Neural progenitor cell (in vitro differentiated cells): ENCODE data around the gene AKAP9.

Source experiments
- EZH2phosphoT487 ChIP-seq: fragments of 200-600 bp; sonication (generic); IDR thresholded peaks from 2 replicates; pipeline ENCODE4 v1.6.1; 2017; ENCODE audit warnings: antibody characterized with exemption
- TF ChIP-seq, protein P1 (sequence below): fragments of 200-600 bp; sonication (generic); IDR thresholded peaks from 2 replicates; pipeline ENCODE4 v1.5.1; 2017; ENCODE audit warnings: antibody characterized with exemption, mild to moderate bottlenecking

- TF ChIP-seq, protein P1, sequence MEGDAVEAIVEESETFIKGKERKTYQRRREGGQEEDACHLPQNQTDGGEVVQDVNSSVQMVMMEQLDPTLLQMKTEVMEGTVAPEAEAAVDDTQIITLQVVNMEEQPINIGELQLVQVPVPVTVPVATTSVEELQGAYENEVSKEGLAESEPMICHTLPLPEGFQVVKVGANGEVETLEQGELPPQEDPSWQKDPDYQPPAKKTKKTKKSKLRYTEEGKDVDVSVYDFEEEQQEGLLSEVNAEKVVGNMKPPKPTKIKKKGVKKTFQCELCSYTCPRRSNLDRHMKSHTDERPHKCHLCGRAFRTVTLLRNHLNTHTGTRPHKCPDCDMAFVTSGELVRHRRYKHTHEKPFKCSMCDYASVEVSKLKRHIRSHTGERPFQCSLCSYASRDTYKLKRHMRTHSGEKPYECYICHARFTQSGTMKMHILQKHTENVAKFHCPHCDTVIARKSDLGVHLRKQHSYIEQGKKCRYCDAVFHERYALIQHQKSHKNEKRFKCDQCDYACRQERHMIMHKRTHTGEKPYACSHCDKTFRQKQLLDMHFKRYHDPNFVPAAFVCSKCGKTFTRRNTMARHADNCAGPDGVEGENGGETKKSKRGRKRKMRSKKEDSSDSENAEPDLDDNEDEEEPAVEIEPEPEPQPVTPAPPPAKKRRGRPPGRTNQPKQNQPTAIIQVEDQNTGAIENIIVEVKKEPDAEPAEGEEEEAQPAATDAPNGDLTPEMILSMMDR, result no peak
- TF ChIP-seq EZH2phosphoT487, result no peak
Observed at GRCh38 chr7:92061154-92061553, 120.5 kb downstream of the AKAP9 start.
